ENCODE measurements around the gene PDHA1.

DNA sequence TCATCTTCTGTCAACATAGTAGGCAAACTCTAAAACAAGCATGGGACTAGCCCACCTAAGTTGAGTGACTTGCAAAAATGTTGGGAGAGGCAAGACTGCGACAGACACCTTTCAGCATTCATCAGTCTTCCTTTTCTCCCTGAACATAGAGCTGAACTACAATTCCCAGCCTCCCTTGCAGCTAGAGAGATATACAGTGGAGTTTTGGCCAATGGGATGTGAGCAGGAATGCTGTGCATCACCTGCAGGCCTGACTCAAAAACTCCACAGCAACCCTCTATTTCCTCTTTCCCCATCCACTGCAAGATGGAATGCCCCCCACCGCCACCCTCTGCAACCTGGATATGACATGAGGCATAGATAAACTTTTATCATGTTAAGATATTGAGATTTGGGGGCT, 66.5 kb downstream of the PDHA1 start:
- TF ChIP-seq, protein P1, sequence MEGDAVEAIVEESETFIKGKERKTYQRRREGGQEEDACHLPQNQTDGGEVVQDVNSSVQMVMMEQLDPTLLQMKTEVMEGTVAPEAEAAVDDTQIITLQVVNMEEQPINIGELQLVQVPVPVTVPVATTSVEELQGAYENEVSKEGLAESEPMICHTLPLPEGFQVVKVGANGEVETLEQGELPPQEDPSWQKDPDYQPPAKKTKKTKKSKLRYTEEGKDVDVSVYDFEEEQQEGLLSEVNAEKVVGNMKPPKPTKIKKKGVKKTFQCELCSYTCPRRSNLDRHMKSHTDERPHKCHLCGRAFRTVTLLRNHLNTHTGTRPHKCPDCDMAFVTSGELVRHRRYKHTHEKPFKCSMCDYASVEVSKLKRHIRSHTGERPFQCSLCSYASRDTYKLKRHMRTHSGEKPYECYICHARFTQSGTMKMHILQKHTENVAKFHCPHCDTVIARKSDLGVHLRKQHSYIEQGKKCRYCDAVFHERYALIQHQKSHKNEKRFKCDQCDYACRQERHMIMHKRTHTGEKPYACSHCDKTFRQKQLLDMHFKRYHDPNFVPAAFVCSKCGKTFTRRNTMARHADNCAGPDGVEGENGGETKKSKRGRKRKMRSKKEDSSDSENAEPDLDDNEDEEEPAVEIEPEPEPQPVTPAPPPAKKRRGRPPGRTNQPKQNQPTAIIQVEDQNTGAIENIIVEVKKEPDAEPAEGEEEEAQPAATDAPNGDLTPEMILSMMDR (IDR thresholded peaks at IDR 0.05; ENCODE audit: insufficient read depth, low read length): no peak
- TF ChIP-seq POLR2AphosphoS5 (IDR thresholded peaks at IDR 0.05; ENCODE audit: low read depth) (no peak), GABPA (IDR thresholded peaks at IDR 0.05; ENCODE audit: low read depth) (no peak), SPI1 (IDR thresholded peaks at IDR 0.05; ENCODE audit: borderline replicate concordance, low read depth) (no peak)
- TF ChIP-seq, protein P2, sequence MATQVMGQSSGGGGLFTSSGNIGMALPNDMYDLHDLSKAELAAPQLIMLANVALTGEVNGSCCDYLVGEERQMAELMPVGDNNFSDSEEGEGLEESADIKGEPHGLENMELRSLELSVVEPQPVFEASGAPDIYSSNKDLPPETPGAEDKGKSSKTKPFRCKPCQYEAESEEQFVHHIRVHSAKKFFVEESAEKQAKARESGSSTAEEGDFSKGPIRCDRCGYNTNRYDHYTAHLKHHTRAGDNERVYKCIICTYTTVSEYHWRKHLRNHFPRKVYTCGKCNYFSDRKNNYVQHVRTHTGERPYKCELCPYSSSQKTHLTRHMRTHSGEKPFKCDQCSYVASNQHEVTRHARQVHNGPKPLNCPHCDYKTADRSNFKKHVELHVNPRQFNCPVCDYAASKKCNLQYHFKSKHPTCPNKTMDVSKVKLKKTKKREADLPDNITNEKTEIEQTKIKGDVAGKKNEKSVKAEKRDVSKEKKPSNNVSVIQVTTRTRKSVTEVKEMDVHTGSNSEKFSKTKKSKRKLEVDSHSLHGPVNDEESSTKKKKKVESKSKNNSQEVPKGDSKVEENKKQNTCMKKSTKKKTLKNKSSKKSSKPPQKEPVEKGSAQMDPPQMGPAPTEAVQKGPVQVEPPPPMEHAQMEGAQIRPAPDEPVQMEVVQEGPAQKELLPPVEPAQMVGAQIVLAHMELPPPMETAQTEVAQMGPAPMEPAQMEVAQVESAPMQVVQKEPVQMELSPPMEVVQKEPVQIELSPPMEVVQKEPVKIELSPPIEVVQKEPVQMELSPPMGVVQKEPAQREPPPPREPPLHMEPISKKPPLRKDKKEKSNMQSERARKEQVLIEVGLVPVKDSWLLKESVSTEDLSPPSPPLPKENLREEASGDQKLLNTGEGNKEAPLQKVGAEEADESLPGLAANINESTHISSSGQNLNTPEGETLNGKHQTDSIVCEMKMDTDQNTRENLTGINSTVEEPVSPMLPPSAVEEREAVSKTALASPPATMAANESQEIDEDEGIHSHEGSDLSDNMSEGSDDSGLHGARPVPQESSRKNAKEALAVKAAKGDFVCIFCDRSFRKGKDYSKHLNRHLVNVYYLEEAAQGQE (IDR thresholded peaks at IDR 0.05; ENCODE audit: insufficient replicate concordance, low read depth): no peak

All from HL-60 (cell line).